GM19193 (cell line): ENCODE data around the gene PACRG.

ENCODE experiments used
- POLR2A ChIP-seq: IDR thresholded peaks from 4 replicates; pipeline ENCODE4 v1.6.1; 2011; ENCODE audit not compliant: insufficient read depth, insufficient read length; ENCODE audit errors: extremely low read depth

The PACRG gene

GRCh38 chr6:163123098-163123497, 395.3 kb downstream of the PACRG start:
- no peak for TF ChIP-seq POLR2A

GRCh38 chr6:163126741-163127140, 399.0 kb downstream of the PACRG start:
- TF ChIP-seq POLR2A = no peak

- no peak for TF ChIP-seq POLR2A
Observed at GRCh38 chr6:163127587-163127986, 399.8 kb downstream of the PACRG start.

GRCh38 chr6:163128324-163128723, 400.6 kb downstream of the PACRG start:
- TF ChIP-seq POLR2A = no peak

GRCh38 chr6:163132050-163132750, 404.4 kb downstream of the PACRG start:
- no peak for TF ChIP-seq POLR2A

- no peak for TF ChIP-seq POLR2A
Observed at GRCh38 chr6:163133017-163133416, 405.2 kb downstream of the PACRG start.

GRCh38 chr6:163133691-163134090, 405.9 kb downstream of the PACRG start:
- TF ChIP-seq POLR2A = no peak

GRCh38 chr6:163136681-163137397, 409.1 kb downstream of the PACRG start:
- TF ChIP-seq POLR2A = no peak

- TF ChIP-seq POLR2A = no peak
Observed at GRCh38 chr6:163137398-163137881, 409.7 kb downstream of the PACRG start.

GRCh38 chr6:163146036-163146435, 418.3 kb downstream of the PACRG start:
- TF ChIP-seq POLR2A = no peak

GRCh38 chr6:163147994-163148393, 420.2 kb downstream of the PACRG start:
- TF ChIP-seq POLR2A = no peak

GRCh38 chr6:163148451-163149278, 420.9 kb downstream of the PACRG start:
- no peak for TF ChIP-seq POLR2A

- no peak for TF ChIP-seq POLR2A
Observed at GRCh38 chr6:163149279-163149848, 421.6 kb downstream of the PACRG start.

- TF ChIP-seq POLR2A = no peak
Observed at GRCh38 chr6:163151212-163151611, 423.4 kb downstream of the PACRG start.

GRCh38 chr6:163152701-163153100, 424.9 kb downstream of the PACRG start:
- no peak for TF ChIP-seq POLR2A
